Measurements from ENCODE around the gene OGDH. TPM values are rescaled to one million over a fixed set of nuclear protein-coding genes. Genes with fewer than 3 reads are reported as not detected.
A peak's percentile ranks its signal among the peaks of the same experiment; 100 is the strongest.
"Not testable (repeated sequence)": the region's sequence is repeated elsewhere in the genome, so short reads cannot be mapped to it uniquely, and the experiment has no call there.

Gene OGDH
- total RNA-seq, 1 experiment from 2014 or later = 47.9 TPM

DNA sequence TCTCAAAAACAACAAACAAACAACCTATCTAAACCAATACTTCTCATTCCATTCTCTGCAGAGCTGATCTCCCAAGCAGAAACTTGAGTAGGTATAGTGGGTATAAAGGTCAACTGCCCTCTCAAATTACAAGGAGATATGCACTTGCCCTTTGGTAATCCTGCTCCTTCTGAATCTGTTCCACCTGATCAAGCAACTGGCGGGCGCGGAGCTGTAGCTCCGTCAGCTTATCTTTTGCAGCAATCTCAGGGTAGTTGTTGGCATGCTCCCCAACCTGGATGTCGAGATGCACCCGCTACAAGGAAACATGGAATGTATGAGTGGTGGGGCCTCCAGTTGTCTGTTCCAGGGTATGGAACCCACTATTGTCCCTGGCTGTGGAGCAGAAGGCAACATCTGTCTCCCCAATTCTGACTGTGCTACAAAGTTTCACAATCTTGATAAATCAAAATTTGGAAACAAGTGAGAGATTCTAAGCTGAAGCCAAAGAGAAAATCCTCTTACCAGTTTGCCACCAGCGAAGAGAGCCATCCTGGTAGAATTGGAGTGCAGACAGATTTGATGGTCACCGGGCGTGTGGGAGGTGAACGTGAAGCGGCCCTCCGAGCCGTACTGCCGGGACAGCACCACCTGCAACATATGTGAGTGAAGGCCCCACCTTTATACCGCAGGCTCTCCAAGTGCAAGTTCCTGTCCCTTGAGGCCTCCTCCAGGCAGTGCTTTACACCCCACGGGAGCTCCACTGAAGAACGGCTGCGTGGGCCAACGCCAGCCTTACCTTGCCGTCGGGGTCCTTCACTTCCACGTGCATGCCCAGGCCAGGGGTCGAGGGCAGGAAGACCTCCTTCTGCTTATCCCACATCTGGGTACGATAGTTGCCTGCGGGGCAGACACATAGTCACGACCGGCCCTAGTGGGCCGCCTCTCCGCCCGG is 25.2 kb upstream of the OGDH start:
- no peak for DNase-seq (ENCODE audit: low read depth)

GRCh38 chr7:44581879-44582603 is 24.4 kb upstream of the OGDH start, which contains the start of gene TMED4:
TMED4 (minus strand) TSS chr7:44582231; CDS start chr7:44582206, 25 bp downstream.
- peak; percentile 98 for DNase-seq (ENCODE audit: low read depth)

GRCh38 chr7:44583146-44583865 is 23.1 kb upstream of the OGDH start:
- no peak for DNase-seq (ENCODE audit: low read depth)

DNA sequence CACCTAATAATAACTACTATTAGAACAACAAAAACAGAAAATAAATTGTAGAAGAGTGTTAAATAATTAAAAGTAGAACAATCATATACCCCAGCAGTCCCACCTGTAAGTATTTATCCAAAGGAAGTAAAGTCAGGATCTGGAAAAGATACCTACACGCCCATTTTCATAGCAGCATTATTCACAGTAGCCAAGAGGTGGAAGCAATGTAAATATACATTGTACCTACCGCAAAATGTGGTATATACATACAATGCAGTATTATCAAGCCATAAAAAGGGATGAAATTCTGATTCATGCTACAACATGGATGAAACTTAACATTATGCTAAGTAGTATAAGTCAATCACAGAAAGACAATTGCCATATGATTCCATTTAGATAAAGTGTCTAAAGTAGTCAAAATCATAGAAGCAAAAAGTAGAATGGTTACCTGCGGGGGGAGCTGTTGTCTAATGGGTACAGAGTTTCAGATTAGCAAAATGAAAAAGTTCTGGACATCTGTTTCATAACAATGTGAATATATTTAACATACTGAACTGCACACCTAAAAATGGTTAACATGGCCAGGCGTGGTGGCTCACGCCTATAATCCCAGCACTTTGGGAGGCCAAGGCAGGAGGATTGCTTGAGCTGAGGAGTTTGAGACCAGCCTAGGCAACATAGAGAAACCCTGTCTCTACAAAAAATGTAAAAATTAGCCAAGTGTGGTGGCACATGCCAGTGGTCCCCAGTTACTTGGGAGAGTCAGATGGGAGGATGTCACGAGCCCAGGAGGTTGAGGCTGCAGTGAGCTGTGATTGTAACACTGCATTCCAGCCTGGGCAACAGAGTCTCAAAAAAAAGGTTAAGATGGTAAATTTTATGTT is 18.4 kb upstream of the OGDH start:
- DNase-seq (ENCODE audit: low read depth) = peak; percentile 73

GRCh38 chr7:44590910-44591309 is 15.5 kb upstream of the OGDH start:
- peak; percentile 46 for DNase-seq (ENCODE audit: low read depth)

GRCh38 chr7:44595934-44596635 is 10.3 kb upstream of the OGDH start:
- no peak for DNase-seq (ENCODE audit: low read depth)

DNA sequence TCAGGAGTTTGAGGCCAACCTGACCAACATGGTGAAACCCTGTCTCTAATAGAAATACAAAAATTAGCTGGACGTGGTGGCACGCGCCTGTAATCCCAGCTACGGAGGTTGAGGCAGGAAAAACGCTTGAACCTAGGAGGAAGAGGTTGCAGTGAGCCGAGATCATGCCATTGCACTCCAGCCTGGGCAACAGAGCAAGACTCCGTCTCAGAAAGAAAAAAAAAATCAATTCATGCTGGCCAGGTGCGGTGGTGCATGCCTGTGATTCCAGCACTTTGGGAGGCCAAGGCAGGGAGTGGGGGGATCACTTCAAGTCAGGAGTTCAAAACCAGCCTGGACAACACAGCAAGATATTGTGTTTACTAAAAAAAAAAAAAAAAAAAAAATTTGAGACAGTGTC is 9.2 kb upstream of the OGDH start:
- DNase-seq (ENCODE audit: low read depth) = not testable (repeated sequence)

DNA sequence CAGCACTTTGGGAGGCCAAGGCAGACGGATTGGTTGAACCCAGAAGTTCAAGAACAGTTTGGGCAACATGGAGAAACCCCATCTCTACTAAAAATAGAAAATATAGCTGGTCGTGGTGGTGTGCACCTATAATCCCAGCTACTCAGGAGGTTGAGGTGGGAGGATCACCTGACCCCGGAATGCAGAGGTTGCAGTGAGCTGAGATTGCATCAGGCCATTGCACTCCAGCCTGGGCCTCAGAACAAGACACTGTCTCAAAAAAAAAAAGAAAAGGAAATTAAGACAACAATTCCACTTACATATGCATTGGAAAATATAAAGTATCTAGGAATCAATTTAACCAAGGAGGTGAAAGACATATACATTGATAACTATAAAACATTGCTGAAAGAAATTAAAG is 7.2 kb upstream of the OGDH start:
- DNase-seq (ENCODE audit: low read depth) = no peak

DNA sequence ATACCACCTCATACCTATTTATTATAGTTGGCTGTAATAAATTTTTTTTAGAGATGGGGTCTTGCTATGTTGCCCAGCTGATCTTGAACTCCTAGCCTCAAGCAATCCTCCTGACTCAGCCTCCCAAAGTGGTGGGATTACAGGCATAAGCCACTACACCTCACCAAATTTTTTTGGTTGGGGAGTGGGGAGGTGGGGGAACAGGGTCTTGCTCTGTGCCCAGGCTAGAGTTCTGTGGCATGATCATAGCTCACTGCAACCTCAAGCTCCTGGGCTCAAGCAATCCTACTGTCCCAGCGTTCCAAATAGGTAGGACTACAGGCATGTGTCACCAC is 3.9 kb upstream of the OGDH start:
- no peak for DNase-seq (ENCODE audit: low read depth)

DNA sequence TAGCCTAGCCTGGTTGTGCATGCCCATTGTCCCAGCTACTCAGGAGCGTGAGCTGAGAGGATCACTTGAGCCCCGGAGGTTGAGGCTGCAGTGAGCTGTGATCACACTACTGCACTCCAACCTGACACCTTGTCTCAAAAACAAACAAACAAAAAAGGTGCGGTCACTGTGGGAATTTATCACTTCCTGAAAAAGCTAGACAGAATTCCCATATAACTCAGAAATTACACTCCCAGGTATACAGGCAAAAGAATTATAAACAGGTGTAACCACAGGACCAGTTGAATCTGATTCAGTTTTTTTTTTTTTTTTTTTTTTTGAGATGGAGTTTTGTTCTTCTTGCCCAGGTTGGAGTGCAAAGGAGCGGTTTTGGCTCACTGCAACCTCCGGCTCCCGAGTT is 3.2 kb upstream of the OGDH start:
- DNase-seq (ENCODE audit: low read depth) = no peak

DNA sequence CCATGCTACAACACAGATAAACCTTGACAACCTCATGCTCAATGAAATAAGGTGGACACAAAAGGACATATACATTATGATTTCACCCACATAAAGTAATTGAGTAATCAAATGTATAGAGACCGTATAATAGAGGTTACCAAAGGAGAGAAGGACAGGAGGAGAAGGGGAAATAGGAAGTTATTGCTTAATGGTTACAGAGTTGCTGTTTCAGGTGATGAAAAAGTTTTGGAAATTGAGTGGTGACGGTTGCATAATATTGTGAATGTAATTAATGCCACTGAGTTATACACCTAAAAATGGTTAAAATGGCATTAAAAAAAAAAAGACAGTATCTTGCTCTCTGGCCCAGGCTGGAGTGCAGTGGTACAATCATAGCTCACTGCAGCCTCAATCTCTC is 1.5 kb upstream of the OGDH start:
- no peak for DNase-seq (ENCODE audit: low read depth)

- no peak for DNase-seq (ENCODE audit: low read depth)
These were observed 978 bp downstream of the OGDH start for GRCh38 chr7:44607141-44608068.

- DNase-seq (ENCODE audit: low read depth) = peak; percentile 43
These were observed 2.7 kb downstream of the OGDH start for GRCh38 chr7:44608916-44609648.

DNA sequence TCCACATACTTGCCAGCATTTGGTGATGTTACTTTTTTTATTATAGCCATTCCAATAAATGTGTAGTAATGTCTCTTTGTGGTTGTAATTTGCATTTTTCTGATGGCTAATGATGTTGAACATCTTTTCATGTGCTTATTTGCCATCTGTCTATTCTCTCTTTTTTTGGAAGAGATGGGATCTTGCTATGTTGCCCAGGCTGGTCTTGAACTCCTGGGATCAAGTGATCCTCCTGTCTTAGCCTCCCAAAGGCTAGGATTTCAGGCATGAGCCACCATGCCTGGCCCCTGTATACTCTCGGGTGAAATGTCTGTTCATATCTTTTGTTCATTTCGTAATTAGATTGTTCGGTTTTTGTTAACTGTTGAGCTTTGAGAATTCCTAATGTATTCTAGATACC is 3.4 kb downstream of the OGDH start:
- no peak for DNase-seq (ENCODE audit: low read depth)

- no peak for DNase-seq (ENCODE audit: low read depth)
These were observed 8.8 kb downstream of the OGDH start for GRCh38 chr7:44615149-44615611.

DNA sequence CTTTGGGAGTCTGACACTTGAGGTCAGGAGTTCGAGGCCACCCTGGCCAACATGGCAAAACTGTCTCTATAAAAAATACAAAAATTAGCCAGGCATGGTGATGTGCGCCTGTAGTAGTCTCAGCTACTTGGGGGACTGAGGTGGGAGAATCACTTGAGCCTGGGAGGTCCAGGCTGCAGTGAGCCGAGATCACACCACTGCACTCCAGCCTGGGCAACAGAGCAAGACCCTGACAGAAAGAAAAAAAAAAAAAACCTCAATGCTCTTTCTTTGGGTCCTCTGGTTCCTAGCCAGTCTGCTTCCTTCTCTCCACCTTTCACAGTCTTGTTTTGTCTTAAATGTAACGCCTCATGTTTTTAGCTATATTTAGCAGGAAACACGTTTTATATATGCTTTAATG is 9.4 kb downstream of the OGDH start:
- DNase-seq (ENCODE audit: low read depth) = no peak

DNA sequence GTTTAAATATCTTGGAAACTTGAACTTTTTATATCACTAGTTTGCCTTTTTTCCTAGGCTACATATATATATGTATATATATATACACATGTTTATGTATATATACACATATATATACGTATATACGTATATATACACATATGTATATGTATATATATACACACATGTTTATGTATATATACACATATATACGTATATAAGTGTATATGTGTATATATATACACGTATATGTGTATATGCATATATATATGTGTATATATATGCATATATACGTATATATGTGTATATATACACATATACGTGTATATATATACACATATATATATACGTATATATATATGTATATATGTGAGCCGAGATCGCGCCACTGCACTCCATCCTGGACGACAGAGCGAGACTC is 10.1 kb downstream of the OGDH start:
- no peak for DNase-seq (ENCODE audit: low read depth)

- peak; percentile 63 for DNase-seq (ENCODE audit: low read depth)
These were observed 10.9 kb downstream of the OGDH start for GRCh38 chr7:44617225-44617890.

Data from RPMI7951 (cell line).